Hepatocyte (in vitro differentiated cells): ENCODE data around the gene CA11. TPM values are rescaled to one million over a fixed set of nuclear protein-coding genes. Genes with fewer than 3 reads are reported as not detected.
A peak's percentile ranks its signal among the peaks of the same experiment; 100 is the strongest.

Source experiments
- DNase-seq: peaks from one replicate; pipeline ENCODE4 v3.0.0-alpha.2; 2016; ENCODE audit warnings: low spot score
- H2AFZ ChIP-seq: fragments of 200-600 bp; sonication (generic); 2 replicates; pipeline ENCODE4 v1.6.0; 2016; ENCODE audit warnings: antibody characterized with exemption, mild to moderate bottlenecking
- H3K27ac ChIP-seq: fragments of 200-600 bp; sonication (generic); 2 replicates; pipeline ENCODE4 v1.5.1; 2016; ENCODE audit warnings: mild to moderate bottlenecking
- H3K27me3 ChIP-seq: fragments of 200-600 bp; sonication (generic); 2 replicates; pipeline ENCODE4 v1.6.1; 2016
- H3K36me3 ChIP-seq: fragments of 200-600 bp; sonication (generic); replicated peaks from 2 replicates; pipeline ENCODE4 v1.5.1; 2016; ENCODE audit warnings: low read depth; ENCODE audit not compliant: insufficient read depth
- H3K4me1 ChIP-seq: fragments of 200-600 bp; sonication (generic); 2 replicates; pipeline ENCODE4 v1.5.1; 2016; ENCODE audit warnings: mild to moderate bottlenecking, moderate library complexity; ENCODE audit not compliant: insufficient read depth
- H3K4me2 ChIP-seq: fragments of 200-600 bp; sonication (generic); 2 replicates; pipeline ENCODE4 v1.6.0; 2016
- H3K4me3 ChIP-seq: fragments of 200-600 bp; sonication (generic); 2 replicates; pipeline ENCODE4 v1.5.1; 2016; ENCODE audit warnings: mild to moderate bottlenecking
- H3K79me2 ChIP-seq: fragments of 200-600 bp; sonication (generic); 2 replicates; pipeline ENCODE4 v1.6.0; 2017; ENCODE audit warnings: mild to moderate bottlenecking
- H3K9me2 ChIP-seq: fragments of 200-600 bp; sonication (generic); replicated peaks from 2 replicates; pipeline ENCODE4 v1.6.0; 2017; ENCODE audit warnings: mild to moderate bottlenecking; ENCODE audit not compliant: insufficient read depth
- H3K9me3 ChIP-seq: fragments of 200-600 bp; sonication (generic); 2 replicates; pipeline ENCODE4 v1.5.1; 2016; ENCODE audit warnings: low read depth, mild to moderate bottlenecking
- H4K20me1 ChIP-seq: fragments of 200-600 bp; sonication (generic); 2 replicates; pipeline ENCODE4 v1.6.0; 2016; ENCODE audit warnings: mild to moderate bottlenecking; ENCODE audit not compliant: insufficient read depth, poor library complexity, severe bottlenecking
- EZH2 ChIP-seq: fragments of 200-600 bp; sonication (generic); IDR thresholded peaks from 2 replicates; pipeline ENCODE4 v1.6.1; 2016; ENCODE audit warnings: antibody characterized with exemption, mild to moderate bottlenecking, borderline replicate concordance
- EZH2phosphoT487 ChIP-seq: fragments of 200-600 bp; sonication (generic); IDR thresholded peaks from one replicate; pipeline ENCODE4 v1.6.1; 2018; ENCODE audit warnings: antibody characterized with exemption, mild to moderate bottlenecking, low read depth, moderate library complexity; ENCODE audit not compliant: unreplicated experiment, severe bottlenecking
- WGBS: methylation state at CpG from one replicate; pipeline ENCODE4 v1.1.6; 2016; ENCODE audit warnings: low lambda C conversion rate; ENCODE audit errors: missing lambda C conversion rate; 5-methylcytosine and 5-hydroxymethylcytosine counted together
- polyA plus RNA-seq: library from polyadenylated mRNA; unstranded; fragments of >200 nt; fragmentation: Nextera tagmentation; extraction: Ambion mirVana; gene quantifications from 2 replicates; pipeline ENCODE4 v1.2.1, GENCODE V29; 2016
- total RNA-seq: library from RNA; depleted of rRNA; stranded (reverse); fragments of >200 nt; gene quantifications from 2 replicates; pipeline ENCODE4 v1.2.3, GENCODE V29; 2014
- TF ChIP-seq, protein P1 (sequence below): fragments of 200-600 bp; sonication (generic); IDR thresholded peaks from 2 replicates; pipeline ENCODE4 v1.5.1; 2016; ENCODE audit warnings: antibody characterized with exemption, mild to moderate bottlenecking; ENCODE audit not compliant: poor library complexity

The CA11 gene
- total and polyA plus RNA-seq, 2 experiments from 2014 or later: 12.0 to 43.6 TPM

- Histone ChIP-seq H3K4me2 (no peak overlapping the region), H3K27ac (peak overlapping the region; percentile 62), H3K27me3 (no peaks in the 10 kb centered on the region), H3K9me3 (no peaks in the 10 kb centered on the region), H4K20me1 (no peaks in the 10 kb centered on the region), H3K4me1 (peaks cover 10% of the 10 kb centered on the region), H3K4me3 (no peak overlapping the region), H3K79me2 (no peaks in the 10 kb centered on the region), H2AFZ (no peak overlapping the region), H3K9me2 (no peaks in the 10 kb centered on the region), H3K36me3 (no peaks in the 10 kb centered on the region)
- TF ChIP-seq EZH2phosphoT487: no peak
- no peak for TF ChIP-seq EZH2
- TF ChIP-seq, protein P1, sequence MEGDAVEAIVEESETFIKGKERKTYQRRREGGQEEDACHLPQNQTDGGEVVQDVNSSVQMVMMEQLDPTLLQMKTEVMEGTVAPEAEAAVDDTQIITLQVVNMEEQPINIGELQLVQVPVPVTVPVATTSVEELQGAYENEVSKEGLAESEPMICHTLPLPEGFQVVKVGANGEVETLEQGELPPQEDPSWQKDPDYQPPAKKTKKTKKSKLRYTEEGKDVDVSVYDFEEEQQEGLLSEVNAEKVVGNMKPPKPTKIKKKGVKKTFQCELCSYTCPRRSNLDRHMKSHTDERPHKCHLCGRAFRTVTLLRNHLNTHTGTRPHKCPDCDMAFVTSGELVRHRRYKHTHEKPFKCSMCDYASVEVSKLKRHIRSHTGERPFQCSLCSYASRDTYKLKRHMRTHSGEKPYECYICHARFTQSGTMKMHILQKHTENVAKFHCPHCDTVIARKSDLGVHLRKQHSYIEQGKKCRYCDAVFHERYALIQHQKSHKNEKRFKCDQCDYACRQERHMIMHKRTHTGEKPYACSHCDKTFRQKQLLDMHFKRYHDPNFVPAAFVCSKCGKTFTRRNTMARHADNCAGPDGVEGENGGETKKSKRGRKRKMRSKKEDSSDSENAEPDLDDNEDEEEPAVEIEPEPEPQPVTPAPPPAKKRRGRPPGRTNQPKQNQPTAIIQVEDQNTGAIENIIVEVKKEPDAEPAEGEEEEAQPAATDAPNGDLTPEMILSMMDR: no peak
- 96% methylated on average over 17 of the region's 17 CpGs for WGBS
- DNase-seq: no peak
Measured at GRCh38 chr19:48676487-48676886, 30.5 kb upstream of the CA11 start.

- H3K9me2 ChIP-seq: no peaks in the 10 kb centered on the region
- H4K20me1 ChIP-seq: no peaks in the 10 kb centered on the region
- no peaks in the 10 kb centered on the region for H3K27me3 ChIP-seq
- H3K9me3 ChIP-seq: no peaks in the 10 kb centered on the region
- H3K36me3 ChIP-seq: no peaks in the 10 kb centered on the region
- no peak for TF ChIP-seq EZH2
- no peak for TF ChIP-seq EZH2phosphoT487
- TF ChIP-seq, protein P1: peak; percentile 90
- peak overlapping the region; percentile 51 for H3K4me2 ChIP-seq
- H3K4me1 ChIP-seq: peaks cover 15% of the 10 kb centered on the region
- H3K79me2 ChIP-seq: no peaks in the 10 kb centered on the region
- H2AFZ ChIP-seq: peak overlapping the region; percentile 2
- 42% methylated on average over 28 of the region's 28 CpGs for WGBS
- H3K4me3 ChIP-seq: no peak overlapping the region
- H3K27ac ChIP-seq: peak overlapping the region; percentile 62
- peak; percentile 93 for DNase-seq
Measured at GRCh38 chr19:48674921-48675824, 29.2 kb upstream of the CA11 start.

DNA sequence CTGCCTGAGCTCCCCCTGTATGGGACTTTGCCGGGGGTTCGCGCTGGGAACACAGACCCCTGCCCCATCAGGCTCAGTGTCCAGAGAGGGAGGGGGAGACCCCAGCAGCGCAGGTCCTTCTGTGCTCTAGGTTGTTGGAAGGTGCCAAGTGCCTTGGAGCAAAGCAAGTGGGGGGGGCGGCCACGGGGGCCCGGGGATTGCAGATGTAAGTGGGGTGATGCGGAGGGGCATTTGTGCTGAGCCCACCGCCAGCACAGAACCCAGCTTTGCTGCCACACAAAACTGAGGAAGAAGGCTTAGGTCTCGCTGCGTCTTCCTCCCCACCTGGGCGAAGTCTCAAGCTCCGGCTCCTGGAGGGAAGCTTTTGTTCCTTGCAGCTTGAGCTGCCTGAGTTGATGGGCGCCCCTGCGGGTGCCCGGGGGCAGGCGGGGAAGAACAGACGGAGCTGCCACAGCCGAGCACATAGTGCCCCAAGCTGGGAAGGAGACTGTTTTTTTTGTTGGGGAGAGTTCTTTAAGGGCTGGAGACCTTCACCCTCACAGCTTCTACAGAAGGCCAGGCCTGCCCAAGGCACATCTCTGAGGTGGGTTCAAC is 28.3 kb upstream of the CA11 start:
- Histone ChIP-seq H2AFZ (no peak overlapping the region), H3K27me3 (no peaks in the 10 kb centered on the region), H3K4me2 (no peak overlapping the region), H3K79me2 (no peaks in the 10 kb centered on the region), H3K36me3 (no peaks in the 10 kb centered on the region), H3K9me2 (no peaks in the 10 kb centered on the region), H4K20me1 (no peaks in the 10 kb centered on the region), H3K9me3 (no peaks in the 10 kb centered on the region), H3K4me3 (no peak overlapping the region), H3K4me1 (peaks cover 15% of the 10 kb centered on the region), H3K27ac (no peak overlapping the region)
- TF ChIP-seq EZH2 (no peak), EZH2phosphoT487 (no peak)
- TF ChIP-seq, protein P1: no peak
- DNase-seq: no peak
- WGBS: 92% methylated on average over 14 of the region's 19 CpGs
